Measurements from ENCODE around the gene GNB1L. TPM values are rescaled to one million over a fixed set of nuclear protein-coding genes. Genes with fewer than 3 reads are reported as not detected.
A peak's percentile ranks its signal among the peaks of the same experiment; 100 is the strongest.

The GNB1L gene
- total RNA-seq, 1 experiment from 2014 or later: 18.0 TPM

DNA sequence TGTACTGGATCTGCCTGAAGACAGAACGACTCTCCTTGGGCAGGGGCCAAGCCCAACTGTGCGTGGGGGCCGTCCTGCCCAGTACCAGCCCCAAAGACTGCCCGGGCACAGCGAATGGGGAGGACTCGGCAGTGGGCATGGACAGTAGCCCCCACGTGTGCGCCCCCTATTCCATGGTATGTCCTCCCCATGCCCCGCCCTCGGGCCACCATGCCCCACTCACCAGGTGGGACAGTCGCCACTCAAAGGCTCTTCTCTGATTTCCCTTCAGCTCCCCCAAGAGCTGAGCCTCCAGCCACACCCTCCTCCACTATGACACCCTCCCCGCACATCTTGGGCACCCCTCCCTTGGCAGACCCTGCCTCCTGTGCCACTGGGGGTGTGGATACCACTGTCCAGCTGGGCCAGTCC is 43.5 kb downstream of the GNB1L start (continued):
- TF ChIP-seq ZNF416 (CRISPR knock-in tag; IDR thresholded peaks at IDR 0.05) (no peak), ZNF423 (CRISPR knock-in tag; IDR thresholded peaks at IDR 0.05) (no peak), JUN (CRISPR knock-in tag; IDR thresholded peaks at IDR 0.05) (no peak), RELA (CRISPR knock-in tag; IDR thresholded peaks at IDR 0.05; ENCODE audit: borderline replicate concordance) (no peak)

- DNase-seq (ENCODE audit: low spot score): peak; percentile 9
- Mint-ChIP-seq H3K4me1 (no peaks in the 10 kb centered on the region), H3K27ac (0 out of 2 replicates have a peak overlapping the region, but pooled peaks have one; percentile 15), H3K9me3 (no peaks in the 10 kb centered on the region), H3K27me3 (ENCODE audit: low read depth) (no peaks in the 10 kb centered on the region), H3K4me3 (no peak overlapping the region), H3K36me3 (no peaks in the 10 kb centered on the region)
- POLR2A ChIA-PET: interaction anchor here (0.6 kb wide), 1 partner anchor 45 kb away, joined by 3 read pairs; no protein-coding TSS in a partner anchor
- TF ChIP-seq ZNF219 (CRISPR knock-in tag; IDR thresholded peaks at IDR 0.05; ENCODE audit: borderline replicate concordance): no peak
- TF ChIP-seq E2F4 (CRISPR knock-in tag; IDR thresholded peaks at IDR 0.05; ENCODE audit: borderline replicate concordance, low read depth): no peak
- no peak for TF ChIP-seq OVOL2 (CRISPR knock-in tag; IDR thresholded peaks at IDR 0.05; ENCODE audit: borderline replicate concordance)
- TF ChIP-seq EMX1 (CRISPR knock-in tag; IDR thresholded peaks at IDR 0.05): no peak
- TF ChIP-seq ZNF396 (CRISPR knock-in tag; IDR thresholded peaks at IDR 0.05; ENCODE audit: borderline replicate concordance): no peak
- TF ChIP-seq RORB (CRISPR knock-in tag; IDR thresholded peaks at IDR 0.05): no peak
- TF ChIP-seq ZNF317 (CRISPR knock-in tag; IDR thresholded peaks at IDR 0.05; ENCODE audit: borderline replicate concordance, low read depth): no peak
- TF ChIP-seq, protein P1, sequence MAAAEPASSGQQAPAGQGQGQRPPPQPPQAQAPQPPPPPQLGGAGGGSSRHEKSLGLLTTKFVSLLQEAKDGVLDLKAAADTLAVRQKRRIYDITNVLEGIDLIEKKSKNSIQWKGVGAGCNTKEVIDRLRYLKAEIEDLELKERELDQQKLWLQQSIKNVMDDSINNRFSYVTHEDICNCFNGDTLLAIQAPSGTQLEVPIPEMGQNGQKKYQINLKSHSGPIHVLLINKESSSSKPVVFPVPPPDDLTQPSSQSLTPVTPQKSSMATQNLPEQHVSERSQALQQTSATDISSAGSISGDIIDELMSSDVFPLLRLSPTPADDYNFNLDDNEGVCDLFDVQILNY (CRISPR knock-in tag; IDR thresholded peaks at IDR 0.05): no peak
- TF ChIP-seq TCF7 (CRISPR knock-in tag; IDR thresholded peaks at IDR 0.05; ENCODE audit: low read depth): no peak
- no peak for TF ChIP-seq TEAD4 (CRISPR knock-in tag; IDR thresholded peaks at IDR 0.05)
- no peak for TF ChIP-seq HMGXB4 (CRISPR knock-in tag; IDR thresholded peaks at IDR 0.05)
- TF ChIP-seq, protein P2, sequence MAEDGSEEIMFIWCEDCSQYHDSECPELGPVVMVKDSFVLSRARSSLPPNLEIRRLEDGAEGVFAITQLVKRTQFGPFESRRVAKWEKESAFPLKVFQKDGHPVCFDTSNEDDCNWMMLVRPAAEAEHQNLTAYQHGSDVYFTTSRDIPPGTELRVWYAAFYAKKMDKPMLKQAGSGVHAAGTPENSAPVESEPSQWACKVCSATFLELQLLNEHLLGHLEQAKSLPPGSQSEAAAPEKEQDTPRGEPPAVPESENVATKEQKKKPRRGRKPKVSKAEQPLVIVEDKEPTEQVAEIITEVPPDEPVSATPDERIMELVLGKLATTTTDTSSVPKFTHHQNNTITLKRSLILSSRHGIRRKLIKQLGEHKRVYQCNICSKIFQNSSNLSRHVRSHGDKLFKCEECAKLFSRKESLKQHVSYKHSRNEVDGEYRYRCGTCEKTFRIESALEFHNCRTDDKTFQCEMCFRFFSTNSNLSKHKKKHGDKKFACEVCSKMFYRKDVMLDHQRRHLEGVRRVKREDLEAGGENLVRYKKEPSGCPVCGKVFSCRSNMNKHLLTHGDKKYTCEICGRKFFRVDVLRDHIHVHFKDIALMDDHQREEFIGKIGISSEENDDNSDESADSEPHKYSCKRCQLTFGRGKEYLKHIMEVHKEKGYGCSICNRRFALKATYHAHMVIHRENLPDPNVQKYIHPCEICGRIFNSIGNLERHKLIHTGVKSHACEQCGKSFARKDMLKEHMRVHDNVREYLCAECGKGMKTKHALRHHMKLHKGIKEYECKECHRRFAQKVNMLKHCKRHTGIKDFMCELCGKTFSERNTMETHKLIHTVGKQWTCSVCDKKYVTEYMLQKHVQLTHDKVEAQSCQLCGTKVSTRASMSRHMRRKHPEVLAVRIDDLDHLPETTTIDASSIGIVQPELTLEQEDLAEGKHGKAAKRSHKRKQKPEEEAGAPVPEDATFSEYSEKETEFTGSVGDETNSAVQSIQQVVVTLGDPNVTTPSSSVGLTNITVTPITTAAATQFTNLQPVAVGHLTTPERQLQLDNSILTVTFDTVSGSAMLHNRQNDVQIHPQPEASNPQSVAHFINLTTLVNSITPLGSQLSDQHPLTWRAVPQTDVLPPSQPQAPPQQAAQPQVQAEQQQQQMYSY (CRISPR knock-in tag; IDR thresholded peaks at IDR 0.05): no peak
- peak; percentile 36 for ATAC-seq
- CTCF ChIA-PET: interaction anchor here (0.6 to 2.4 kb wide), 6 partner anchors 10 to 146 kb away, joined by 3 to 11 read pairs (median 3); no protein-coding TSS in a partner anchor
Observed at GRCh38 chr22:19810381-19811201, 44.1 kb downstream of the GNB1L start.

Measured in WTC11 (cell line).